K562 (cell line): ENCODE measurements around the gene GPRIN1. TPM values are rescaled to one million over a fixed set of nuclear protein-coding genes. Genes with fewer than 3 reads are reported as not detected.

Source experiments
- ARNT ChIP-seq, 2 experiments: fragments of 450-650 bp; IDR thresholded peaks; 2 replicates each; pipeline ENCODE4 v1.6.1; 2016; ENCODE audit warnings: mild to moderate bottlenecking in 1 of 2
- CBX2 ChIP-seq: fragments of 200-600 bp; sonication (generic); IDR thresholded peaks from one replicate; pipeline ENCODE4 v1.6.1; 2012; ENCODE audit warnings: mild to moderate bottlenecking, low read length, inconsistent platforms; ENCODE audit not compliant: insufficient read depth, poor library complexity, severe bottlenecking
- CEBPB ChIP-seq: fragments of 450-650 bp; IDR thresholded peaks from 2 replicates; pipeline ENCODE4 v1.6.1; 2016; ENCODE audit warnings: missing genetic modification characterization, missing compliant biosample characterization
- CTBP1 ChIP-seq: fragments of 450-650 bp; IDR thresholded peaks from 2 replicates; pipeline ENCODE4 v1.6.1; 2016; ENCODE audit warnings: borderline replicate concordance
- E2F5 ChIP-seq: sonication (generic); formaldehyde crosslinking; IDR thresholded peaks from 2 replicates; pipeline ENCODE4 v1.8.0; 2022; ENCODE audit warnings: mild to moderate bottlenecking, missing genetic modification reagents
- E2F8 ChIP-seq: fragments of 450-650 bp; IDR thresholded peaks from 2 replicates; pipeline ENCODE4 v1.7.1; 2018; ENCODE audit warnings: mild to moderate bottlenecking, low read depth; ENCODE audit not compliant: partially characterized antibody
- FOXA3 ChIP-seq, 2 experiments: fragments of 450-650 bp in 1 of 2; sonication (generic) in 1 of 2; formaldehyde crosslinking; IDR thresholded peaks in 1 of 2; conservative IDR thresholded peaks in 1 of 2; 2 replicates each; pipeline versions ENCODE4 v1.4.0 to v1.8.0; 2020 to 2022; ENCODE audit warnings: mild to moderate bottlenecking in 2 of 2, missing genetic modification reagents in 1 of 2
- KLF10 ChIP-seq: fragments of 250-450 bp; sonication (Bioruptor Pico); IDR thresholded peaks from 2 replicates; pipeline ENCODE4 v1.6.1; 2021; ENCODE audit warnings: matching md5 sums
- LARP7 ChIP-seq: fragments of 450-650 bp; IDR thresholded peaks from 2 replicates; pipeline ENCODE4 v1.6.1; 2016
- MCM2 ChIP-seq: fragments of 450-650 bp; IDR thresholded peaks from 2 replicates; pipeline ENCODE4 v1.6.1; 2017; ENCODE audit warnings: low read depth, mild to moderate bottlenecking
- POU5F1 ChIP-seq: fragments of 150-350 bp; IDR thresholded peaks from 2 replicates; pipeline ENCODE4 v1.6.1; 2014; ENCODE audit warnings: borderline replicate concordance, low read length, low read depth, mild to moderate bottlenecking; ENCODE audit not compliant: partially characterized antibody
- PYGO2 ChIP-seq: fragments of 450-650 bp; IDR thresholded peaks from 2 replicates; pipeline ENCODE4 v1.6.1; 2016; ENCODE audit warnings: mild to moderate bottlenecking, missing genetic modification characterization, moderate library complexity, missing compliant biosample characterization
- RB1 ChIP-seq: fragments of 450-650 bp; IDR thresholded peaks from 2 replicates; pipeline ENCODE4 v1.6.1; 2017; ENCODE audit warnings: low read depth, mild to moderate bottlenecking
- RBM17 ChIP-seq: fragments of 200-400 bp; formaldehyde crosslinking; IDR thresholded peaks from 2 replicates; pipeline ENCODE4 v1.6.1; 2017; ENCODE audit warnings: low read depth, mild to moderate bottlenecking, low read length, borderline replicate concordance
- SMARCA4 ChIP-seq: fragments of 450-650 bp; IDR thresholded peaks from 2 replicates; pipeline ENCODE4 v1.6.1; 2016
- SNAPC5 ChIP-seq: fragments of 250-450 bp; sonication (Bioruptor Pico); IDR thresholded peaks from 2 replicates; pipeline ENCODE4 v1.8.0; 2021; ENCODE audit warnings: moderate library complexity, mild to moderate bottlenecking, inconsistent platforms
- SRSF9 ChIP-seq: fragments of 200-400 bp; formaldehyde crosslinking; IDR thresholded peaks from 2 replicates; pipeline ENCODE4 v1.6.1; 2017; ENCODE audit warnings: low read depth, low read length, borderline replicate concordance
- ZBTB17 ChIP-seq: fragments of 450-650 bp; formaldehyde crosslinking; IDR thresholded peaks from 2 replicates; pipeline ENCODE4 v1.4.0; 2020; ENCODE audit warnings: mild to moderate bottlenecking
- ZNF146 ChIP-seq: IDR thresholded peaks from one replicate; pipeline ENCODE4 v1.6.1; 2018; ENCODE audit warnings: missing compliant biosample characterization; ENCODE audit not compliant: unreplicated experiment
- ZNF324 ChIP-seq: fragments of 250-450 bp; sonication (Bioruptor Pico); IDR thresholded peaks from 2 replicates; pipeline ENCODE4 v1.4.0; 2020; ENCODE audit warnings: mild to moderate bottlenecking
- polyA plus RNA-seq, 8 experiments: library from polyadenylated mRNA; depleted of rRNA in 4 of 8; stranded (reverse) in 5 of 8; unstranded in 3 of 8; fragments of >200 nt; fragmentation: Nextera tagmentation in 2 of 8; fragmentation: Illumina TruSeq in 1 of 8; extraction: Ambion mirVana in 2 of 8; extraction: Trizol in 1 of 8; gene quantifications; 2 replicates each; pipeline versions ENCODE4 v1.2.1 to v1.2.3, GENCODE V29; 2011 to 2014; ENCODE audit warnings: inconsistent platforms in 1 of 8, missing spikeins in 1 of 8
- total RNA-seq, 7 experiments: library from RNA; depleted of rRNA in 6 of 7; stranded (reverse); fragments of >200 nt in 6 of 7; fragmentation: Illumina TruSeq in 2 of 7; extraction: Trizol in 2 of 7; gene quantifications; 2 replicates each; pipeline versions ENCODE4 v1.2.1 to v1.2.3, GENCODE V29; 2011 to 2021; ENCODE audit warnings: low replicate concordance in 1 of 7
- TF ChIP-seq, protein P1 (sequence below), 3 experiments: fragments of 200-800 bp in 1 of 3; fragments of 250-450 bp in 1 of 3; fragments of 450-650 bp in 1 of 3; sonication (Bioruptor Pico) in 1 of 3; sonication (Bioruptor generic) in 1 of 3; formaldehyde crosslinking in 1 of 3; IDR thresholded peaks; 2 replicates each; pipeline versions ENCODE4 v1.6.1 to v1.8.0; 2016 to 2022; ENCODE audit warnings: mild to moderate bottlenecking in 2 of 3, missing genetic modification characterization in 2 of 3, missing compliant biosample characterization in 1 of 3, moderate library complexity in 1 of 3
- TF ChIP-seq, protein P2 (sequence below): fragments of 450-650 bp; formaldehyde crosslinking; IDR thresholded peaks from 2 replicates; pipeline ENCODE4 v1.4.0; 2022; ENCODE audit warnings: missing genetic modification characterization

GPRIN1 gene
- total and polyA plus RNA-seq, 9 of the 15 experiments (the other 6 are each of a cell fraction or from before 2014, with no cell fraction given), result 0.15 to 11.6 (median 4.4) TPM

DNA sequence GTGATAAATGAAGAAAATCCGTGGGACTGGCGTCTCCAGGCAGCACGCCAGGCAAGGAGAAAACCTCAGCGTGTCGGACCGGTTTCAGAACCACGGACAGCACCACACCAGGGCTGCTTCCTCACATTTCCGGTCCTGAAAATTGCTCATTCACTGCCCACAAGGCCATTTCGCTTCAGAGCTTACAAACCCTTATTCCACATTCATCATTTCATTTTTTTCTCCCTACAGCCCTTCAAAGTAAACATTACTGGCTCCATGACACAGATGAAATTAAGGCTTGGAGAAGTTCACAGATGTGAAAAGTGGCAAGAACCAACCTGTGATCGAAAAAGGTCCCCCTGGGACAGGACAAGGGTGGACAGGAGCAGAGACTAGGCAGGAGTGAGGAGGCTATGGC, 1.5 kb upstream of the GPRIN1 start (continued):
- TF ChIP-seq ZBTB17 (CRISPR knock-in tag) (no peak), E2F5 (CRISPR knock-in tag) (peak; percentile 62; the same call in 1 of the 2 replicates), ARNT (IDR thresholded peaks at IDR 0.05) (no peak), RBM17 (no peak), ZNF324 (CRISPR knock-in tag) (no peak), RB1 (no peak), SRSF9 (no peak), CBX2 (no peak), PYGO2 (tag) (no peak), POU5F1 (no peak), FOXA3 (CRISPR knock-in tag; conservative IDR thresholded peaks at IDR 0.05 in 1 of 2, IDR thresholded peaks at IDR 0.05 in 1 of 2) (no peak), CEBPB (tag) (no peak), SNAPC5 (CRISPR knock-in tag) (no peak), KLF10 (CRISPR knock-in tag) (no peak), ZNF146 (CRISPR knock-in tag) (no peak), MCM2 (no peak), CTBP1 (no peak), LARP7 (no peak), SMARCA4 (no peak), E2F8 (no peak)
- TF ChIP-seq, protein P1, sequence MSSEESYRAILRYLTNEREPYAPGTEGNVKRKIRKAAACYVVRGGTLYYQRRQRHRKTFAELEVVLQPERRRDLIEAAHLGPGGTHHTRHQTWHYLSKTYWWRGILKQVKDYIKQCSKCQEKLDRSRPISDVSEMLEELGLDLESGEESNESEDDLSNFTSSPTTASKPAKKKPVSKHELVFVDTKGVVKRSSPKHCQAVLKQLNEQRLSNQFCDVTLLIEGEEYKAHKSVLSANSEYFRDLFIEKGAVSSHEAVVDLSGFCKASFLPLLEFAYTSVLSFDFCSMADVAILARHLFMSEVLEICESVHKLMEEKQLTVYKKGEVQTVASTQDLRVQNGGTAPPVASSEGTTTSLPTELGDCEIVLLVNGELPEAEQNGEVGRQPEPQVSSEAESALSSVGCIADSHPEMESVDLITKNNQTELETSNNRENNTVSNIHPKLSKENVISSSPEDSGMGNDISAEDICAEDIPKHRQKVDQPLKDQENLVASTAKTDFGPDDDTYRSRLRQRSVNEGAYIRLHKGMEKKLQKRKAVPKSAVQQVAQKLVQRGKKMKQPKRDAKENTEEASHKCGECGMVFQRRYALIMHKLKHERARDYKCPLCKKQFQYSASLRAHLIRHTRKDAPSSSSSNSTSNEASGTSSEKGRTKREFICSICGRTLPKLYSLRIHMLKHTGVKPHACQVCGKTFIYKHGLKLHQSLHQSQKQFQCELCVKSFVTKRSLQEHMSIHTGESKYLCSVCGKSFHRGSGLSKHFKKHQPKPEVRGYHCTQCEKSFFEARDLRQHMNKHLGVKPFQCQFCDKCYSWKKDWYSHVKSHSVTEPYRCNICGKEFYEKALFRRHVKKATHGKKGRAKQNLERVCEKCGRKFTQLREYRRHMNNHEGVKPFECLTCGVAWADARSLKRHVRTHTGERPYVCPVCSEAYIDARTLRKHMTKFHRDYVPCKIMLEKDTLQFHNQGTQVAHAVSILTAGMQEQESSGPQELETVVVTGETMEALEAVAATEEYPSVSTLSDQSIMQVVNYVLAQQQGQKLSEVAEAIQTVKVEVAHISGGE (CRISPR knock-in tag; IDR thresholded peaks at IDR 0.05), result no peak
- TF ChIP-seq, protein P2, sequence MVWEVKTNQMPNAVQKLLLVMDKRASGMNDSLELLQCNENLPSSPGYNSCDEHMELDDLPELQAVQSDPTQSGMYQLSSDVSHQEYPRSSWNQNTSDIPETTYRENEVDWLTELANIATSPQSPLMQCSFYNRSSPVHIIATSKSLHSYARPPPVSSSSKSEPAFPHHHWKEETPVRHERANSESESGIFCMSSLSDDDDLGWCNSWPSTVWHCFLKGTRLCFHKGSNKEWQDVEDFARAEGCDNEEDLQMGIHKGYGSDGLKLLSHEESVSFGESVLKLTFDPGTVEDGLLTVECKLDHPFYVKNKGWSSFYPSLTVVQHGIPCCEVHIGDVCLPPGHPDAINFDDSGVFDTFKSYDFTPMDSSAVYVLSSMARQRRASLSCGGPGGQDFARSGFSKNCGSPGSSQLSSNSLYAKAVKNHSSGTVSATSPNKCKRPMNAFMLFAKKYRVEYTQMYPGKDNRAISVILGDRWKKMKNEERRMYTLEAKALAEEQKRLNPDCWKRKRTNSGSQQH (CRISPR knock-in tag), result no peak
